Prostate gland (tissue), 2 donors: ENCODE data around the gene RASD2.
"Not testable (repeated sequence)": the region's sequence is repeated elsewhere in the genome, so short reads cannot be mapped to it uniquely, and the experiment has no call there.

Source experiments
- POLR2A ChIP-seq: fragments of 450-650 bp; IDR thresholded peaks from one replicate; pipeline ENCODE4 v1.6.1; 2016; ENCODE audit warnings: antibody characterized with exemption, mild to moderate bottlenecking
- TF ChIP-seq, protein P1 (sequence below), 4 experiments: fragments of 200-600 bp in 2 of 4; fragments of 450-650 bp in 2 of 4; sonication (generic) in 2 of 4; IDR thresholded peaks; 1 replicate in 3 of 4; 2 replicates in 1 of 4; pipeline ENCODE4 v1.5.1; 2016 to 2019; ENCODE audit warnings: antibody characterized with exemption in 4 of 4, mild to moderate bottlenecking in 2 of 4, moderate library complexity in 2 of 4

DNA sequence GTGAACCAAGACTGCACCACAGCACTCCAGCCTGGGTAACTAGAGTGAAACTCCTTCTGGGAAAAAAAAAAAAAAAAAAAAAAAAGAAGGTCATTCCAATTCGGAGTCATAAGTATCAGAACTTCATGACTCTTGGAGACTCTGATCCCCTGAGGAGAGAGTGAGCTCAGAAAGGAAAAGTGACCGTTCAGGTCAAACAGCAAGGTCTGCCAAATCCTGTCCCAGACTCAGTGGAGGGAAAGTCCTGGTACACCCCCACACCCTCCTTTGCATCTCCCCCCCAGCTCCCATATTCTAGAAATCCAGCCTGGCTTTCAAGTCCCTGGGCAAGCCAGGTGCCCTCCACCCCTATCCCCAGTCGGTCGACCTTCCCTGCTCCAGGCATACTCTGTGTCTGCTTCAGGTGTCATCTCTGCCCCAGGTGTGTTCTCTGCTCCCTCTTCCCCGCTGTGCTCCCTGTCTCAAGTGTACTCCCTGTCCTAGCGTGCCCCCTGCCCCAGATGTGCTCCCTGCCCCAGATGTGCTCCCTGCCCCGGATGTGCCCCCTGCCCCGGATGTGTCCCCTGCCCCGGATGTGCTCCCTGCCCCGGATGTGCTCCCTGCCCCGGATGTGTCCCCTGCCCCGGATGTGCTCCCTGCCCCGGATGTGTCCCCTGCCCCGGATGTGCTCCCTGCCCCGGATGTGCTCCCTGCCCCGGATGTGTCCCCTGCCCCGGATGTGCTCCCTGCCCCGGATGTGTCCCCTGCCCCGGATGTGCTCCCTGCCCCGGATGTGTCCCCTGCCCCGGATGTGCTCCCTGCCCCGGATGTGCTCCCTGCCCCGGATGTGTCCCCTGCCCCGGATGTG is 49.3 kb upstream of the RASD2 start:
- TF ChIP-seq, protein P1, sequence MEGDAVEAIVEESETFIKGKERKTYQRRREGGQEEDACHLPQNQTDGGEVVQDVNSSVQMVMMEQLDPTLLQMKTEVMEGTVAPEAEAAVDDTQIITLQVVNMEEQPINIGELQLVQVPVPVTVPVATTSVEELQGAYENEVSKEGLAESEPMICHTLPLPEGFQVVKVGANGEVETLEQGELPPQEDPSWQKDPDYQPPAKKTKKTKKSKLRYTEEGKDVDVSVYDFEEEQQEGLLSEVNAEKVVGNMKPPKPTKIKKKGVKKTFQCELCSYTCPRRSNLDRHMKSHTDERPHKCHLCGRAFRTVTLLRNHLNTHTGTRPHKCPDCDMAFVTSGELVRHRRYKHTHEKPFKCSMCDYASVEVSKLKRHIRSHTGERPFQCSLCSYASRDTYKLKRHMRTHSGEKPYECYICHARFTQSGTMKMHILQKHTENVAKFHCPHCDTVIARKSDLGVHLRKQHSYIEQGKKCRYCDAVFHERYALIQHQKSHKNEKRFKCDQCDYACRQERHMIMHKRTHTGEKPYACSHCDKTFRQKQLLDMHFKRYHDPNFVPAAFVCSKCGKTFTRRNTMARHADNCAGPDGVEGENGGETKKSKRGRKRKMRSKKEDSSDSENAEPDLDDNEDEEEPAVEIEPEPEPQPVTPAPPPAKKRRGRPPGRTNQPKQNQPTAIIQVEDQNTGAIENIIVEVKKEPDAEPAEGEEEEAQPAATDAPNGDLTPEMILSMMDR (IDR thresholded peaks at IDR 0.05) = not testable (repeated sequence)
- not testable (repeated sequence) for TF ChIP-seq POLR2A
